Stimulated activated CD8-positive, alpha-beta memory T cell treated with anti-CD3 and anti-CD28 coated beads, Interleukin-4, amount 100 ng/mL, for 24 hours (primary cell): ENCODE data around the gene IL18BP.

ENCODE experiments used
- DNase-seq: peaks from one replicate; pipeline ENCODE4 v3.0.0-alpha.2; 2020; ENCODE audit warnings: low read depth

The IL18BP gene

DNA sequence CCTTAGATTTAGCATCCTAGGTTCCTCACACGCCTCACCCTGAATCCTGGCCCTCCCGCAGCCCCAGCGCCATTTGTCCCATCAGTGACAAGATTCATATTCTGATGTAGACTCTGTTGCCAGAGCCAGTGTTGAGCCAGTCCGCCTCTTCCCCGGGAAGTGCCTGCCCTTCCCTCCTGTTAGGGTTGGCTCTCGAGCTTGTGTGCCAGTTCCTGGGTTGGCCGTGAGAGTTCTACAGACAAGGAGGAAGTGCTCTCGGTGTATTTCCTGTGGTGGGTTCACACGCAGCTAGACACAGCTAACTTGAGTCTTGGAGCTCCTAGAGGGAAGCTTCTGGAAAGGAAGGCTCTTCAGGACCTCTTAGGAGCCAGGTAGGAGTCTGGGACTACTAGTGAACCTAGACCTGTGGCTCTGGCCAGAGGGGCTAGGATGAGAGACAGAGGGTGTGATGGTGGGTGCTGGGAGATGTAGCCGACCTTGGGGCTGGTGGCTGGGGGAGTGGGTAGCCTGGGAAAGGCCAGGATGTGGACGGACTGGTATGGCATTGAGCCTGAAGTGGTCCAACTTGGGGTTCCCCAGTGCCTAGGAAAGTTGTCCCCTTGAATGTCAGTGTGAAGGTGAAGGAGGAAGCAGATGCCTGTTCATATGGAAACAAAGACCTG lies at the start of gene IL18BP:
Gene IL18BP (plus strand): TSS at position 261 of the 662 bp plus-strand sequence. CDS start 1,076 bp downstream, outside the sequence.
- no peak for DNase-seq

DNA sequence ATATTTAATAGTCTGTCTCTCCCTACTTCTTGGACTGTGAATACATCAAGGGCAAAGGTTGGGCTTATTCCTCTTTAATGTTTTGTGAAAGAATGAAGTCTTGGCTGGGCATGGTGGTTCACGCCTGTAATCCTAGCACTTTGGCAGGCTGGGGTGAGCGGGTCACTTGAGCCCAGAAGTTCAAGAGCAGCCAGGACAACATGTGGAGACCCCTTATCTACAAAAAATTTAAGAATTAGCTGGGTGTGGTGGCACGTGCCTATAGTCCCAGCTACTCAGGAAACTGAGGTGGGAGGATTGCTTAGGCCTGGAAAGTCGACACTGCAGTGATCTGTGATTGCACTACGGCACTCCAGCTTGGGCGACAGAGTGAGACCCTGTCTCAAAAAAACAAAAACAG lies 49.7 kb upstream of the IL18BP start:
- DNase-seq: no peak

DNA sequence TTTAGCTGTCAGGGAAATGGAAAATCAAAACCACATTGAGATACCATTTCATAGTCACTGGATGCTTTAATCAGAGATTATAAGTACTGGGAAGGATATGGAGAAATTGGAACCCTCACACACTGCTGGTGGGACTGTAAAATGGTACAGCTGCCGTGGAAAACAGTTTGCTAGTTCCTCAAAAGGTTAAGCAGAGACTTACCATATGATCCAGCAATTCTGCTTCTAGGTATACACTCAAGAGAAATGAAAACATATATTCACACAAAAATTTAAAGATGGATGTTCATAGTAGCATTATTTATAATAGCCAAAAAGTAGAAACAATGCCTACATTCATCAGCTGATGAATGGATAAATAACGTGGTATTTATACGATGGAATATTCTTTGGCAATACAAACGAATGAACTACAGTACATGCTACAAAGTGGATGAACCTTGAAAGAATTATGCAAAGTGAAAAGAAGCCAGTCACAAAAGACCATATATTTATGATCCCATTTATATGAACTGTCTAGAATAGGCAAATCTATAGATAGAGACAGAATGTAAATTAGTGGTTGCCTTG lies 46.9 kb upstream of the IL18BP start:
- DNase-seq: no peak

- no peak for DNase-seq
Observed at GRCh38 chr11:71955898-71956456, 42.7 kb upstream of the IL18BP start.

- DNase-seq: no peak
Observed at GRCh38 chr11:71962428-71963038, 36.2 kb upstream of the IL18BP start.

DNA sequence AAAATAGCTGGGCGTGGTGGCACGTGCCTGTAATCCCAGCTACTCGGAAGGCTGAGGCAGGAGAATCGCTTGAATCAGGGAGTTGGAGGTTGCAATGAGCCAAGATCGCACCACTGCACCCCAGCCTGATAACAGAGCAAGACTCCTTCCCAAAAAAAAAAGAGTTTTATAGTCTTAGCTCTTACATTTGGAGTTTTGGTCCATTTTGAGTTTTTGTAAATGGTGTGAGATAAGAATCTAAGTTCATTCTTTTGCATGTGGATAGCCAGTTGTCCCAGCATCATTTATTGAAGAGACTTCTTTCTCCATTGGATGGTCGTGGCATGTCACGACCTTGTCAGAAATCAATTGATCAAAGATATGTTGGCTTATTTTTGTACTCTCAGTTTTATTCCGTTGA lies 35.2 kb upstream of the IL18BP start:
- no peak for DNase-seq

DNA sequence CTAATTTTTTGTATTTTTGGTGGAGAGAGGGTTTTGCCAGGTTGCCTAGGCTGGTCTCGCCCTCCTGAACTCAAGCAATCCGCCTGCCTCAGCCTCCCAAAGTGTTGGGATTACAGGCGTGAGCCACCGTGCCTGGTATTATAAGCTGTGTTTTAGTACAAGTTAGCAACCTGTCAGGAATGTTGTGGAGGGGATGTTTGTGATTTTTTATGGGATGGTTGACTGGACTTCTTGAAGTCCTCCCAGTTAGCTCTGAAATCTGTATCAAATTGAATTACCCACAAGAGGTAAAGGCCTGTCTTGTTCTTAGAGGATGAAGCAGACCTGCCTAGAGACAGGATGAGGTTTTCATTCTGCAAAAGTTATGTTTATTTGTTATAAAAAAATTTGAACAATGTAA lies 34.1 kb upstream of the IL18BP start:
- no peak for DNase-seq

- no peak for DNase-seq
Observed at GRCh38 chr11:71971680-71972079, 27.0 kb upstream of the IL18BP start.

- no peak for DNase-seq
Observed at GRCh38 chr11:71976551-71976950, 22.2 kb upstream of the IL18BP start.

DNA sequence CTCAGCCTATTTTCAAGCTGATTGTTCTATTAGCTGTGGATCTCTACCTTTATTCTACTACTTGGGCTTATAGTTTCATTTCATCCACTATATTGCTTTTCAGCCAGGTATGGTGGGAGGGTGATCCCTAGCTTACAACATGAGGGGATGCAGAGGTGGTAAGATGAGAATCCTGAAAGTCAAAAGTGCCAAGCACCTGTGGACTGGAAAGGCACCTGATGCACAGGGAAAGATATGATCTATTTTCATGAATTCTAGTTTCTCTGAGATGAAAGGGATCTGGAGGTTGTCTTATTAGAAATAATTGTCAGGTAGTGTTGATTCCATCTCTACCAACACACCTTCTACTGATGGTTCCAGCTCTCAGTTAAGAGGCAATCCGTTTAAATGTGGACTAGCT lies 21.6 kb upstream of the IL18BP start:
- DNase-seq: no peak

GRCh38 chr11:71977743-71978418 lies 20.8 kb upstream of the IL18BP start:
- DNase-seq: peak; percentile 15

GRCh38 chr11:71979094-71979493 lies 19.6 kb upstream of the IL18BP start:
- DNase-seq: no peak

GRCh38 chr11:71979602-71980001 lies 19.1 kb upstream of the IL18BP start:
- no peak for DNase-seq

DNA sequence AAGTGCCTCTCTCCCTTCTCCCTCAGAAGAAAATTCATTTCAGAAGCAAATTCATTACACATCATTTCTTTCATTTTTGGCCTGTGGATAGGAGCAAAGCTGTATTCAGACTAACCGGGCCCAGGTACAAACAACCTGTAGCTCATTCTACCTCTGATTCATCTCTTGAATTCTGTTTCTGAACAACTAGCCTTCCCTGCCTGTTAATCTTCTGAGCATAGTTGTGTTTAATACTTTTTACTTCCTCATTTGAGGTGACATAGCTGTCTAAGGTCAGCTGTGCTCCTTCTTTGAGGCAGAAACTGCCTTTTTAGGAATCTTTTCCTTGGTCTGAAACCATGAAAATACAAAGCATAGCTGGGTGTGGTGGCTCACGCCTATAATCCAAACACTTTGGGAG lies 12.6 kb upstream of the IL18BP start:
- no peak for DNase-seq

DNA sequence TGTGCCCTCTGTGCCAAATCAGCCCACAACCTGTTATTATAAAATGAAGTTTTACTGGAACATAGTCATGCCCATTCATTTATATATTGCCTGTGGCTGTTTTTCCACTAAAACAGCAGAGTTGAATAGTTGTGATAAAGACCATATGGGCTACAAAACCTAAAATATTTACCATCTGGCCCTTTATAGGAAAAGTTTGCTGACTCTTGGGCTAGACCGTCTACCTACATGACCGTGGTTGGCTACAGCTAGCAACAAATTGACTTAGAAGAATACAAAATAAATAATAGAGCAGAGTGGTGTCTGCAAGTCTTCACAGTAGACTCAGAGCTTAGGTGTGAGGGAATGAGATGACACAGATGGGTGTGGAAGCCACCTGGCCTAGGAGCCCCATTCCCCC lies 11.2 kb upstream of the IL18BP start:
- no peak for DNase-seq

- DNase-seq: no peak
Observed at GRCh38 chr11:71988050-71988449, 10.7 kb upstream of the IL18BP start.

GRCh38 chr11:71990701-71991100 lies 8.0 kb upstream of the IL18BP start:
- no peak for DNase-seq

- DNase-seq: no peak
Observed at GRCh38 chr11:71991494-71991893, 7.2 kb upstream of the IL18BP start.

DNA sequence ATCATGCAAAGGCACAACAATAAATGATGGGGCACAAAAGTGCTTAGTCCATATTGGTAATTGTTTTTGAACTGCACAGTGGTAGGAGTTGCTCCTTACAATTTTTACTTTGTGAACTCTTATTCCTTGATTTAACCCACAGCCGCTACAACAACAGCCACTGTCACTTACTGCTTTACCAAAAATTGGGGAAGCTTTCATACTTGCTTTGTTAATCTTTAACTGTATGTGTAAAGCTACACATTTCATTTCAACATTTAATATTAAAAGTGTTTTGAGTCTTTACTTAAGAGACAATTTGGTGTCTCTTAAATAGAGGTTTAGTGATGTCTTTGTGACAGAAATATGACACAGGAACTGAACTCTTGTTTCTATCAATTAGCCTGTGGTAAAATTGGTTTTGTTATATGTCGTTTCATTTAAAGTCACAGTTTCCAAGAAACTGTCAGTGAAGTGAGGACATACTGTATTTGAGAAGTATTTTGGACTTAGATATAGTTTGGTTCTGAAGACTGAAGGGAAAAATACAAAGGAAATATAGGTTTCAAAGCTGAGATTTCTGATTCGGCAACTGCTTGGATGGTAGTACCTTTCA lies 6.5 kb upstream of the IL18BP start:
- DNase-seq: no peak

DNA sequence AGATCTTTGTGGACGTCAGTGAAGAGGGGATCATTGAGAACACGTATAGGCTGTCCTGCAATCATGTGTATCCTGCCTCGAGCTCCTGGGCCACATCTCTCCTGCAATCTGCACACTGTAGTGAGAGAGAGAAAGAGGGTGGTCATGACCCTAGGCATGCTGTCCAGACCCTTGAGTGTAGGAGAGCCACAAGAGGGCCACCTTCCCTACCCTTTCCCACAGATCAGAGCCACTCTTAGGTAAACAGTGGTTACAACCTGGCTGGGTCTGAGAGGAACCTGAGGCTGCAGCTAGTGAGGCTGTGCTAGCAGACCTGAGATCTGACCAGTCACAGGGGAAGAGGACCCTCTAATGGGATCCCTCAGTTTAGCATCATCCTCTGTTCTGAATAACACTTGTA lies 3.9 kb upstream of the IL18BP start:
- DNase-seq: no peak

DNA sequence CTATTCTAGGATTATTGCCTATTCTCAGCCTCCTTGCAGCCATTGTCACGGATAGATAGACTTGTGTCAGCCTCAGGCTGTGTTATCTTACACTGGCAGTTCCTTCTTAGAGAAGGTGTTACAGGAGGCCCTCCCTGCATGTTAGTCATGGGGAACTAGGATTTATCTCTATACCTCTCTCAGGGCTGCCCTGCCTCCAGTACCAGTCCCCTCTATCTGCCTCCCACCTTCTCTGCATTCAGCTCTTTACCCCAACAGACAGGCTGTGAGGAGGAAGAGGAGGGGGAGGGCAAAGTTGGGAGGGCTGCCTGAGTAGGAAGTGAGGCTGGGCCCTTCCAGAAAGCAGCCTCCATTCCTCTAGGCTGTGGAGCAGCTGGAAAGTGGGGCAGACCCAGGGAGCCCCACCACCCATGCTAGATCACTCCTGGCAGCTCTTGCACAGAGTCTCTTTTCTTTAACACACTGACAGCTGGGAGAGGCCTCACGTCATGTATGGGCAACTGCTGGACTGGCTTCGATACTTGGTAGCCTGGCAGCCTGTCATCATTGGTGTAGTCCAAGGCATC lies 2.9 kb upstream of the IL18BP start:
- DNase-seq: no peak

- DNase-seq: no peak
Observed at GRCh38 chr11:71996517-71996916, 2.2 kb upstream of the IL18BP start.
